Naive thymus-derived CD8-positive, alpha-beta T cell (primary cell): ENCODE measurements around the gene AUTS2. TPM values are rescaled to one million over a fixed set of nuclear protein-coding genes. Genes with fewer than 3 reads are reported as not detected.

ENCODE experiments used
- ATAC-seq, 2 donors: fragments of 150-1000 bp; cut with Tn5 transposase in 1 of 2; sonication (Bioruptor Pico), chemical (Tn5 transposase) in 1 of 2; 1 replicate in 1 of 2; 2 replicates in 1 of 2; pipeline ENCODE4 v1.10.0; 2021; ENCODE audit warnings: mild to moderate bottlenecking in 2 of 2, moderate library complexity in 2 of 2
- POLR2A ChIA-PET: fragments of 350-600 bp; sonication (Branson Sonifier 250); formaldehyde crosslinking; loops from one replicate; lab custom pipeline; 2021; ENCODE audit warnings: antibody characterized with exemption; lab: Charles Lee
- DNase-seq, 10 donors: peaks; one replicate each; pipeline versions ENCODE4 v3.0.0 to v3.0.0-alpha.2; 2020 to 2022
- H3K27ac Mint-ChIP-seq, 10 donors: one replicate each; pipeline ENCODE4 v1.8.0; 2020 to 2022; ENCODE audit warnings: mild to moderate bottlenecking in 10 of 10, mixed read lengths in 10 of 10, moderate library complexity in 4 of 10, inconsistent platforms in 1 of 10
- H3K27me3 Mint-ChIP-seq, 5 donors: one replicate each; pipeline ENCODE4 v1.8.0; 2021 to 2022; ENCODE audit warnings: mixed read lengths in 5 of 5
- H3K36me3 Mint-ChIP-seq, 3 donors: one replicate each; pipeline ENCODE4 v1.8.0; 2020 to 2022; ENCODE audit warnings: mixed read lengths in 3 of 3, mild to moderate bottlenecking in 2 of 3, inconsistent platforms in 1 of 3
- H3K4me1 Mint-ChIP-seq, 4 donors: one replicate each; pipeline ENCODE4 v1.8.0; 2021 to 2022; ENCODE audit warnings: mixed read lengths in 4 of 4
- H3K4me3 Mint-ChIP-seq, 10 donors: one replicate each; pipeline ENCODE4 v1.8.0; 2020 to 2022; ENCODE audit warnings: mild to moderate bottlenecking in 10 of 10, mixed read lengths in 10 of 10, moderate library complexity in 6 of 10, inconsistent platforms in 1 of 10
- H3K9me3 Mint-ChIP-seq, 9 donors: one replicate each; pipeline ENCODE4 v1.8.0; 2020 to 2022; ENCODE audit warnings: mixed read lengths in 9 of 9, mild to moderate bottlenecking in 3 of 9, inconsistent platforms in 1 of 9, moderate library complexity in 1 of 9
- polyA plus RNA-seq, 3 donors: library from polyadenylated mRNA; unstranded; fragments of 300-500 nt; fragmentation: Illumina TruSeq; gene quantifications; one replicate each; pipeline ENCODE4 v1.2.3, GENCODE V29; 2021
- total RNA-seq, 8 experiments: library from RNA in 2 of 8; stranded (reverse) in 2 of 8; gene quantifications; one replicate each; pipeline ENCODE4 v1.2.3 and lab custom pipeline; 2021 to 2026

The AUTS2 gene
- total and polyA plus RNA-seq, 5 experiments from 2014 or later: 0.36 to 4.6 (median 3.0) TPM

GRCh38 chr7:69844264-69844868 lies 246.1 kb downstream of the AUTS2 start:
- POLR2A ChIA-PET: no interaction called here
- Mint-ChIP-seq H3K27me3 (peaks cover 0 to 11% (median 8%) of the 10 kb centered on the region in 5 donors), H3K27ac (no peak overlapping the region), H3K36me3 (no peaks in the 10 kb centered on the region), H3K9me3 (no peaks in the 10 kb centered on the region), H3K4me3 (no peak overlapping the region), H3K4me1 (peaks cover 0 to 37% (median 0%) of the 10 kb centered on the region in 4 donors)
- ATAC-seq (no peak), DNase-seq (no peak)

DNA sequence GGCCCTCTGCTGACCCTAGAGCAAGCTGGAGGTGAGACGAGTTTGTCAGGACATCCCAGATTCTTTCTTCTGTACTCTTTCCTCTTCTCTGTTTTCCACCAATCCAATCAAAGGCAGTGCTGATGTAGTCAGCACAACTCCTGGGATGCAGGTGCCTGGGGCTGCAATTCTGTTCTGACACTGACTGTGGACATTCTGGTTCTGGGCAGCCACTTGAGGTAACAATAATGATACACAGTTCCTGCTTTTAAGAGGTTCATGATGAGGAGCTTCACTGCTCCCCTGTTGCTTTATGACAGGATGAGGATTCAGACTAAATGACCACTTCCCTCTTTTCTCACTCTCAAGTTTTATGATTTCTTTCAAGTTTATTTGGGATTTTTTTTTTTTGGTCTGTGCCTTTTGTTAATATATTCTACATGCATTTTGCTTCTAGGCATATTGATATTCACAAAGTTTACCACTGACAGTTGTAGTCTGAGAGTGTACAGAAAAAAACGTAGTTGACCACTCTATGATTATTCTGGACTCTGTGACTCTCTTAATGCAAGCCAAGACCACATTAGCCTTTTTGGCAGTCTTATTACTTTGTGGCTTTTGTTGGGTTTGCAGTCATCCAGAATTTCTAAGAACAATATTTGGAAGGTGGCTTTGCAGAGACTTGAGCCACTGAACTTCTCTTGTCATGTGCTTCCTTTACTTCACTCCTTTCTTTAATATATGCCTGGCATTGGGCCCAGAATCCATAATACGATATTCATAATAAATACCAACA lies 247.6 kb downstream of the AUTS2 start:
- H3K4me3 Mint-ChIP-seq: no peak overlapping the region
- DNase-seq (no peak), ATAC-seq (no peak)
- peaks cover 0 to 9% (median 4%) of the 10 kb centered on the region in 5 donors for H3K27me3 Mint-ChIP-seq
- H3K27ac Mint-ChIP-seq: no peak overlapping the region
- H3K4me1 Mint-ChIP-seq: peaks cover 0 to 26% (median 0%) of the 10 kb centered on the region in 4 donors
- POLR2A ChIA-PET: no interaction called here
- no peaks in the 10 kb centered on the region for H3K36me3 Mint-ChIP-seq
- H3K9me3 Mint-ChIP-seq: no peaks in the 10 kb centered on the region

DNA sequence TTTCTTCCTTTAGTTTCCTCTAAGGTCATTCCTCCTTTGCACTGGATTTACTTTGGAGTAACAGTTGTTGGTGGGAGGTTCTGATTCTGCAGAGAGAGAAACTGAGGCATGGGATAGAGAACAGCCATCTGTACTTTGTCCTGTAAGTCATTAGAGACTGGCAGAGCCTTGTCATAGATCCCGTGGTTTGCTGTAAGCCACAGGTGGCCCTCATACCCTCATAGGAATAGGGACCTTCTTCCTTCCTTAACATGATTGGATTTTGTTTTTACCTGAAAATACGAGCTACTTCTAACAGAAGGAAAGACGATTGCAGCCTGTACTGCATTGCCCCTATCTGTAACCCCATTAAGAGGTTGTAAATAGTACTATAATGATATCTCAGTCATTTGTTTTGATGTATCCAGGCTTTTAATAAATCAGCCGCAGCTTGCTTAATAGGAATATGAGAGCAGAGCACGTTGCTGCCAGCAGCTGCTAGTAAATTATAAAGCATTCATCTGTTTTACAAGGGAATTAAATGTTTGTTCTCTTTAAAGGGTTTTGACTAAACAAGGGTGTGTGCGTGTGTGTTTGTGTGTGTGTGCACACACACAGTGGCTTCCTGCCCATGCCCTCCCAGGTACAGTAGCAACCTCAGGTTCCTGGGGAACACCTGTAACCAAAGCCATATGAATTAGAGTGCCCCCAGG lies 249.8 kb downstream of the AUTS2 start:
- ATAC-seq: no peak
- Mint-ChIP-seq H3K27me3 (peaks cover 0 to 2% (median 1%) of the 10 kb centered on the region in 5 donors), H3K4me3 (no peak overlapping the region), H3K27ac (no peak overlapping the region), H3K4me1 (peaks cover 0 to 23% (median 0%) of the 10 kb centered on the region in 4 donors), H3K36me3 (no peaks in the 10 kb centered on the region), H3K9me3 (no peaks in the 10 kb centered on the region)
- POLR2A ChIA-PET: no interaction called here
- no peak for DNase-seq

- POLR2A ChIA-PET: no interaction called here
- no peak overlapping the region for H3K27ac Mint-ChIP-seq
- ATAC-seq (no peak), DNase-seq (no peak)
- H3K9me3 Mint-ChIP-seq: no peaks in the 10 kb centered on the region
- no peaks in the 10 kb centered on the region for H3K36me3 Mint-ChIP-seq
- peaks cover 0 to 15% (median 0%) of the 10 kb centered on the region in 4 donors for H3K4me1 Mint-ChIP-seq
- no peak overlapping the region for H3K4me3 Mint-ChIP-seq
- H3K27me3 Mint-ChIP-seq: no peaks in the 10 kb centered on the region
These were observed 251.0 kb downstream of the AUTS2 start for GRCh38 chr7:69849268-69849667.

- no peaks in the 10 kb centered on the region for H3K36me3 Mint-ChIP-seq
- no peak for DNase-seq
- no peaks in the 10 kb centered on the region for H3K4me1 Mint-ChIP-seq
- no peak overlapping the region for H3K4me3 Mint-ChIP-seq
- ATAC-seq: no peak
- H3K27me3 Mint-ChIP-seq: peaks cover 2 to 24% (median 6%) of the 10 kb centered on the region in 5 donors
- H3K9me3 Mint-ChIP-seq: no peaks in the 10 kb centered on the region
- H3K27ac Mint-ChIP-seq: no peak overlapping the region
- POLR2A ChIA-PET: interaction anchor here (0.6 kb wide), 1 partner anchor 1049 kb away, joined by 4 read pairs; no protein-coding TSS in a partner anchor
These were observed 258.7 kb downstream of the AUTS2 start for GRCh38 chr7:69857014-69857413.

DNA sequence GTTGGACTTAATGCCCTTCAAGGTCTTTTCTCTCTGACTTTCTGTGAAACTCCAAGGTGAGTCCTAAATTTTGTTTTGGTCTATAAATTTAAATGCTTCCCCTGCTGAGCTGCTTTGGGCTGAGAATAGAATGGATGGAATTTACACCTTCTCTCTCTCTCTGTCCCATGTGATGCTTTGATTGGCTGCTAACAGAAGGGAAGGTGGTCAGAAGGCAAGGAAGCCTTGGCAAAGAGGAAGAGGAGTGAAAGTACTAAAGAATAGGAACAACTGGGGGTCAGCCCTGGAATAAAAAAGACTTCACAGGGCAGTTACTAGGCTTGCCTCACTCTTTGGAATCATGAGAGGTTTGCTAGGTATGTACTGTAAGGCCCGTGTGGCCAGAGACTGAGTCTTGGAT lies 260.2 kb downstream of the AUTS2 start:
- no peak overlapping the region for H3K4me3 Mint-ChIP-seq
- no peak for DNase-seq
- H3K9me3 Mint-ChIP-seq: no peaks in the 10 kb centered on the region
- no peak overlapping the region for H3K27ac Mint-ChIP-seq
- peaks cover 2 to 24% (median 6%) of the 10 kb centered on the region in 5 donors for H3K27me3 Mint-ChIP-seq
- POLR2A ChIA-PET: no interaction called here
- H3K4me1 Mint-ChIP-seq: no peaks in the 10 kb centered on the region
- H3K36me3 Mint-ChIP-seq: no peaks in the 10 kb centered on the region
- ATAC-seq: no peak

DNA sequence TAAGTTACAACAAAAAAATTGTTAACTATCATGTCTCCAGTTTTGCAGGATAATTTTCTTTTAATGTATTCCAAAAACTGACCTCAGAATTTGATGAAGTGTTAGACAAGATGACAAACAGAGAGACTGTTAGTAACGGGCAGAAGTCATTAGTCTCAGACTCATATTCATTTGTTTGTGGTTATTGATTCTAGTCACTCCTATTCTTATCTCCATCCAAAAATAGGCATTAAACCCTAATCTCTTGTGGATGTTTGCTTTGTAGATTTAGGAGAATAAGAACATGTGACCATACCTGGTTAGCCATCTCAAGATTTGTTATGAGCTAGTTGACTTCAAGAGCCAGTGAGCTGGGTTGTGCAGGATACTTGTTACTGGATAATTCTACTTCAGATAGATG lies 261.1 kb downstream of the AUTS2 start:
- Mint-ChIP-seq H3K36me3 (no peaks in the 10 kb centered on the region), H3K9me3 (no peaks in the 10 kb centered on the region), H3K4me3 (no peak overlapping the region), H3K27me3 (peaks cover 2 to 24% (median 6%) of the 10 kb centered on the region in 5 donors), H3K4me1 (no peaks in the 10 kb centered on the region), H3K27ac (no peak overlapping the region)
- no peak for ATAC-seq
- POLR2A ChIA-PET: no interaction called here
- DNase-seq: no peak

- Mint-ChIP-seq H3K27me3 (peaks cover 2 to 25% (median 6%) of the 10 kb centered on the region in 5 donors), H3K9me3 (no peaks in the 10 kb centered on the region), H3K27ac (no peak overlapping the region), H3K4me3 (no peak overlapping the region), H3K36me3 (no peaks in the 10 kb centered on the region), H3K4me1 (no peaks in the 10 kb centered on the region)
- no peak for DNase-seq
- POLR2A ChIA-PET: no interaction called here
- no peak for ATAC-seq
These were observed 262.2 kb downstream of the AUTS2 start for GRCh38 chr7:69860486-69860885.

GRCh38 chr7:69860941-69861622 lies 262.8 kb downstream of the AUTS2 start:
- no peak for ATAC-seq
- POLR2A ChIA-PET: no interaction called here
- no peak for DNase-seq
- Mint-ChIP-seq H3K9me3 (no peaks in the 10 kb centered on the region), H3K36me3 (no peaks in the 10 kb centered on the region), H3K4me3 (no peak overlapping the region), H3K27me3 (peaks cover 2 to 30% (median 6%) of the 10 kb centered on the region in 5 donors), H3K4me1 (no peaks in the 10 kb centered on the region), H3K27ac (no peak overlapping the region)

DNA sequence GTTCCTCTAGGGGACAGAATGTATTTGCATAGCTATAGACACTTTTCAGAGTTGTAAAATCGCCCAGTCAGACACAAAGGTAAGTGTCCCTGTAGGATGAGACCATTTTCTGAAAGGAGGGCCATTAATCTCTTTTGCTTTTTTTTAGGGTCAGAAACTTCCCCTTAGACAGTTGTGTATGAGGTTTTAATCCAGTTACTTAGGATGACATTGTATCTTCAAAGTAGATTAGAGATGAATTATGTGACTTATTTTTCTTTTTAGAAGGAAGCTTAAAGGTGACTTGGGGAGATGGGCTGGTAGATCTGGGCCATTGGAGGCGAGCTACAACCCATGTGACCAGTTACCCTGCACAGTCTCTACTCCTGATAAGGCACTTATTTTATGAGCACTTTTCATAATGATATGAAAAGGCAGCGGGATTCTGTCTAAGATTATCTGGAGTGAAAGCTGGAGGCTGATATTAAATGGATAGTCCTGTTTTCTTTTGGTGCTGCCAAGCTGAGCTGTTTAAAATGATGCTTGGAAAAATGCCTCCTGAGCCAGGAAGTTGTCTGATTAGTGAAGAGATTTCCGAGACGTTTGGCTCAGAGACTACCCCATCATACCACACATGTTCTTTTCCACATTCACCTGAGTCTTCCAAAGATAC lies 264.3 kb downstream of the AUTS2 start:
- no peak for DNase-seq
- H3K36me3 Mint-ChIP-seq: no peaks in the 10 kb centered on the region
- peaks cover 2 to 26% (median 6%) of the 10 kb centered on the region in 5 donors for H3K27me3 Mint-ChIP-seq
- POLR2A ChIA-PET: no interaction called here
- no peaks in the 10 kb centered on the region for H3K4me1 Mint-ChIP-seq
- H3K9me3 Mint-ChIP-seq: no peaks in the 10 kb centered on the region
- no peak overlapping the region for H3K27ac Mint-ChIP-seq
- H3K4me3 Mint-ChIP-seq: no peak overlapping the region
- ATAC-seq: no peak

GRCh38 chr7:69864274-69864673 lies 266.0 kb downstream of the AUTS2 start:
- H3K4me1 Mint-ChIP-seq: no peaks in the 10 kb centered on the region
- POLR2A ChIA-PET: no interaction called here
- H3K27me3 Mint-ChIP-seq: peaks cover 0 to 17% (median 2%) of the 10 kb centered on the region in 5 donors
- no peaks in the 10 kb centered on the region for H3K9me3 Mint-ChIP-seq
- H3K36me3 Mint-ChIP-seq: no peaks in the 10 kb centered on the region
- H3K27ac Mint-ChIP-seq: no peak overlapping the region
- no peak for DNase-seq
- no peak for ATAC-seq
- no peak overlapping the region for H3K4me3 Mint-ChIP-seq

GRCh38 chr7:69864822-69865221 lies 266.5 kb downstream of the AUTS2 start:
- Mint-ChIP-seq H3K9me3 (no peaks in the 10 kb centered on the region), H3K4me3 (no peak overlapping the region), H3K27ac (no peak overlapping the region), H3K27me3 (peaks cover 0 to 14% (median 0%) of the 10 kb centered on the region in 5 donors), H3K4me1 (no peaks in the 10 kb centered on the region), H3K36me3 (no peaks in the 10 kb centered on the region)
- ATAC-seq: no peak
- POLR2A ChIA-PET: no interaction called here
- no peak for DNase-seq
